Activated B cell treated with CpG ODN at 0.5 μM for 24 hours (primary cell): ENCODE measurements around the gene LANCL1. TPM values are rescaled to one million over a fixed set of nuclear protein-coding genes. Genes with fewer than 3 reads are reported as not detected.

Source experiments
- ATAC-seq: fragments of 200-7000 bp; cut with Tn5 transposase; one replicate; pipeline ENCODE4 v1.10.0; 2021; ENCODE audit warnings: low read depth, mild to moderate bottlenecking, moderate library complexity
- CTCF ChIA-PET: fragments of 350-600 bp; sonication (Branson Sonifier 250); formaldehyde crosslinking; loops from one replicate; lab custom pipeline; 2021; ENCODE audit warnings: antibody characterized with exemption; lab: Charles Lee
- POLR2A ChIA-PET: fragments of 350-600 bp; sonication (Branson Sonifier 250); formaldehyde crosslinking; loops from one replicate; lab custom pipeline; 2021; ENCODE audit warnings: antibody characterized with exemption; lab: Charles Lee
- DNase-seq: peaks from one replicate; pipeline ENCODE4 v3.0.0; 2022
- H3K27ac Mint-ChIP-seq: one replicate; pipeline ENCODE4 v1.8.0; 2020; ENCODE audit warnings: mixed read lengths
- H3K27me3 Mint-ChIP-seq: one replicate; pipeline ENCODE4 v1.8.0; 2021; ENCODE audit warnings: mixed read lengths
- H3K36me3 Mint-ChIP-seq: one replicate; pipeline ENCODE4 v1.8.0; 2021; ENCODE audit warnings: low read depth, mixed read lengths
- H3K4me1 Mint-ChIP-seq: one replicate; pipeline ENCODE4 v1.8.0; 2021; ENCODE audit warnings: mixed read lengths
- H3K4me3 Mint-ChIP-seq: one replicate; pipeline ENCODE4 v1.8.0; 2020; ENCODE audit warnings: mild to moderate bottlenecking, mixed read lengths
- H3K9me3 Mint-ChIP-seq: one replicate; pipeline ENCODE4 v1.8.0; 2020; ENCODE audit warnings: mixed read lengths
- intact Hi-C: fragments of 100-400 bp; cut with micrococcal nuclease; formaldehyde crosslinking; loops from one replicate; pipeline ENCODE4 v1.15.1; 2024
- total RNA-seq: library from RNA; stranded (reverse); gene quantifications from 2 replicates; pipeline ENCODE4 v1.2.3, GENCODE V29; 2022
- TF ChIP-seq, protein P1 (sequence below): fragments of 200-600 bp; IDR thresholded peaks from one replicate; pipeline ENCODE4 v1.8.0; 2022; ENCODE audit warnings: antibody characterized with exemption, mild to moderate bottlenecking

Gene LANCL1
- total RNA-seq, 1 donor from 2014 or later, result 30.8 TPM

DNA sequence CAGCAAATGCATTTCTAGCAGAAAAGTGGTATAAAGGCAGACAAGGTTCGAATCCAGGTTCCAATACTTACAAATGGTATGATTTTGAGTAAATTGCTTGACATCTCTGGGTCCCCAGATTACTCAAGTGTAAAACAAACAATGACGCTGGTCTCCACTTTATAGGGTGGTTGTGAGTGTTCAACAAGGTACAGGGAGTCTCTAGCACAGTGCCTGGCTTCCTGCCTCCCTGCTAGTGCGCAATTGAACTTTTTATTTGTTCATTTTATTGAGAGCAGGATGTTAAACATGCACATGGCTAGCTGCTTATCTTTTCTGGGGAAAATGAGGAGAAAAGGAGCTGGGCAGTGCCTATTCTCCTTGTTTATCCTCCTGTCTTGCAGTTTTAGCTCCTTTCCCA is 86.7 kb downstream of the LANCL1 start:
- DNase-seq (no peak), ATAC-seq (no peak)
- POLR2A ChIA-PET, result no interaction called here
- intact Hi-C loops, result loop anchor here (10.0 kb wide), 1 partner anchor 135 kb away; no protein-coding TSS in a partner anchor
- Mint-ChIP-seq H3K4me1 (no peaks in the 10 kb centered on the region), H3K36me3 (no peaks in the 10 kb centered on the region), H3K27ac (no peak overlapping the region), H3K27me3 (no peaks in the 10 kb centered on the region), H3K4me3 (no peak overlapping the region), H3K9me3 (no peaks in the 10 kb centered on the region)
- CTCF ChIA-PET, result no interaction called here
- TF ChIP-seq, protein P1, sequence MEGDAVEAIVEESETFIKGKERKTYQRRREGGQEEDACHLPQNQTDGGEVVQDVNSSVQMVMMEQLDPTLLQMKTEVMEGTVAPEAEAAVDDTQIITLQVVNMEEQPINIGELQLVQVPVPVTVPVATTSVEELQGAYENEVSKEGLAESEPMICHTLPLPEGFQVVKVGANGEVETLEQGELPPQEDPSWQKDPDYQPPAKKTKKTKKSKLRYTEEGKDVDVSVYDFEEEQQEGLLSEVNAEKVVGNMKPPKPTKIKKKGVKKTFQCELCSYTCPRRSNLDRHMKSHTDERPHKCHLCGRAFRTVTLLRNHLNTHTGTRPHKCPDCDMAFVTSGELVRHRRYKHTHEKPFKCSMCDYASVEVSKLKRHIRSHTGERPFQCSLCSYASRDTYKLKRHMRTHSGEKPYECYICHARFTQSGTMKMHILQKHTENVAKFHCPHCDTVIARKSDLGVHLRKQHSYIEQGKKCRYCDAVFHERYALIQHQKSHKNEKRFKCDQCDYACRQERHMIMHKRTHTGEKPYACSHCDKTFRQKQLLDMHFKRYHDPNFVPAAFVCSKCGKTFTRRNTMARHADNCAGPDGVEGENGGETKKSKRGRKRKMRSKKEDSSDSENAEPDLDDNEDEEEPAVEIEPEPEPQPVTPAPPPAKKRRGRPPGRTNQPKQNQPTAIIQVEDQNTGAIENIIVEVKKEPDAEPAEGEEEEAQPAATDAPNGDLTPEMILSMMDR, result no peak

DNA sequence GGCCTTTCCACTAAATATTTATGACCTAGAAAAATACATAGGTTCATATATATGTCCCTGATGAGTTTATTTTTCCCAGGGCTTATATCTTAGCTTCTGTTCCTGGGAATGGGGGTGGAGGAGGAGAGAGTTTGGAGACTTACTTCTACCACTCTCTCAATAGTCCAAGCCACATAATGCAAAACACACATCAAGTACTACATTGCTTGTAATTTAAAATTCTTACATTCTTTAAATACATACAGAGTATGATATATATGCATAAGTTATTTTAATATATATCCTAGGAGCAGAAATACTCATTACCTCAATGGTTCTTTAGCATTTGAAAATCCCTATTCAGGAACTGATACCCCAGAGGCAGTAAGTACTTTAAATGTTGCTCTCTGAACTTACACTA is 88.4 kb downstream of the LANCL1 start:
- intact Hi-C loops, result no loop called here
- DNase-seq (no peak), ATAC-seq (no peak)
- H3K4me1 Mint-ChIP-seq, result no peaks in the 10 kb centered on the region
- no peaks in the 10 kb centered on the region for H3K36me3 Mint-ChIP-seq
- no peaks in the 10 kb centered on the region for H3K9me3 Mint-ChIP-seq
- H3K27ac Mint-ChIP-seq, result no peak overlapping the region
- H3K27me3 Mint-ChIP-seq, result no peaks in the 10 kb centered on the region
- H3K4me3 Mint-ChIP-seq, result no peak overlapping the region
- TF ChIP-seq, protein P1, result no peak
- ChIA-PET CTCF (no interaction called here), POLR2A (no interaction called here)

DNA sequence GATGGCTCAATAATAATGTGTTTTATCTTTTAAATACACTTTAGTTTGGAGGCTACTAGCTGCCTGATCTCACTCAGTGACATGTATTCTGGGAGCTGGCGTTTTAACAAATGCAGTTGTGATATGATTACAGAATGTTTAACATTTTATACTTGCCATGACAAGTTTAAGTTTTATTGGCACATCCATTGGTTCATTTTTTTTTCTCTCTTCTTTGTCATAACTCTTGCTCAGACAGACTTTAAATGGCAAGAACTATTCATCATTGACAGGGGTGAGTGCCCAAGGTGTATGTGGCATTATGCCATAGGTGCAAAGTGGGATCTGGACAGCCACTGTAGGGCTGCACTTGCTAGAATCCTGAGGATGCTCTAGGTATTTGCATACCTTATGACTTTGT is 89.5 kb downstream of the LANCL1 start:
- peaks cover 3% of the 10 kb centered on the region for H3K27me3 Mint-ChIP-seq
- intact Hi-C loops, result no loop called here

More for the DNA sequence above, 89.5 kb downstream of the LANCL1 start:
- Mint-ChIP-seq H3K9me3 (no peaks in the 10 kb centered on the region), H3K36me3 (no peaks in the 10 kb centered on the region), H3K4me3 (no peak overlapping the region), H3K4me1 (no peaks in the 10 kb centered on the region), H3K27ac (no peak overlapping the region)
- CTCF ChIA-PET, result no interaction called here
- POLR2A ChIA-PET, result no interaction called here
- TF ChIP-seq, protein P1, result no peak
- no peak for ATAC-seq
- DNase-seq, result no peak

Other genes starting within 250 kb of the LANCL1 start
- gene MYL1, start 161.6 kb downstream of the LANCL1 start, total RNA-seq, result not detected in 2 replicates
- gene CPS1, start 79.8 kb upstream of the LANCL1 start, total RNA-seq, result 0.20 and 0.75 TPM in 2 replicates